ENCODE results near the gene PRR5. TPM values are rescaled to one million over a fixed set of nuclear protein-coding genes. Genes with fewer than 3 reads are reported as not detected.

The PRR5 gene
- total and polyA plus RNA-seq, 7 donors = 7.9 to 35.6 (median 12.7) TPM

DNA sequence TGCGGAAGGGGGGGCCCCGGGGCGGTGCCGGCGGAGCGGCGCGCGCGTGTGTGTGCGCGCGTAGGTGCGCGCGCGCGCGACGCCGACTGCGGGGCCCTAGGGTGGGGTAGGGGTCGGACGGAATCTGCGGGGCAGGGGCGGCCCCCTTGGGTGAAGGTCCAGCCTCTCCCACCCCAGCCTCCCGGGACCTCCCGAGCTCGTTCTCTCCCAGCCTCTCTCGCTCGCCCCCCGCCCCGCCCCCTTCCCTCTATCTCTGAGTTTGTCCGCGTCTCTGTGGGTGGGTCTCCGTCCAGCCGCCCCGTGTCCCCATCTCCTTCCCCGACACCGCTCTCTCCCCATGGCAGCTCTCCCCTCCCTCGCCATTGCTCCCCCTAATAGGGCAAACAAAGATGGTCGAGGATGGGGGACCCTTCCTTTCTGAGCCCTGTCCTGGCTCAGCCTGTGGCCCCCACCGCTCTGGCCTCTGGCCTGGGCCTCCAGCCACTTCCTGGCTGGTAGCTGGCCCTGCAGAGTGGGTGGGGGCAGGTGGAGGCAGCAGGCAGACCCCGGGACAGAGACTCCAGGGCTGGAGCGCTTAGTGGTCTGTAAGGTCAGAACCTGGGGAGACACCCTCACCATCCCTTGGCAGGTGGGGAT is 33.0 kb upstream of the PRR5 start:
- Histone ChIP-seq H3K36me3 (no peaks in the 10 kb centered on the region), H3K9me3 (no peaks in the 10 kb centered on the region), H3K27me3 (peaks cover 0 to 18% (median 4%) of the 10 kb centered on the region in 3 donors), H3K4me1 (peaks cover 0 to 19% (median 14%) of the 10 kb centered on the region in 4 donors), H3K27ac (peak overlapping the region in 3 of 4 donors; percentile 68 to 76 (median 74)), H3K4me3 (peak overlapping the region; percentile 41 to 72 (median 58))
- TF ChIP-seq EP300 (IDR thresholded peaks at IDR 0.05) (no peak), POLR2AphosphoS5 (IDR thresholded peaks at IDR 0.05) (no peak), CTCF (IDR thresholded peaks at IDR 0.05) (no peak), POLR2A (IDR thresholded peaks at IDR 0.05) (no peak)
- intact Hi-C loops (cut with DNase I) = no loop called here
- WGBS, 2 donors = 2 to 3% methylated on average over 45 of the region's 45 CpGs
- DNase-seq = no peak

DNA sequence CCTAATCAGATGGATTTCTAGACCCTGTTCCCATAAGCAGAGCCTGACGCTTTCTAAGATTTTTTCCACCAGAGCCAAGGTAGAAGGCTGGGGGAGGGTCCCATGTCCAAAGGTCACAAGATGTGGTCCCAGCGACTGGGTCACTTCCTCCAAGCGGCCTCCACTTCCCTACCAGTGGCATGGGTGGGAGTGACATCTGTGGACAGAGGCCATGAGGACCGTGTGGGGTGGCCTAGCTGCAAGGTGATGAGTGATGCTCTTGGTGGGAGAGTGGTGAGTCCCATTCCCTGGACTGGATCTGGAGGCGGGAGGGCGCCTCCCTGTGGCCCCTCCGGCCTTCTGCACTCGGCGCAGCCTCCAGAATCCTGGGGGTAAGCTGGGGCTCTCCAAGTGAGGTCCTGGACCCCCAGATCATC is 32.4 kb upstream of the PRR5 start:
- no peaks in the 10 kb centered on the region for H3K9me3 ChIP-seq
- DNase-seq = no peak
- H3K27ac ChIP-seq = no peak overlapping the region
- no peaks in the 10 kb centered on the region for H3K36me3 ChIP-seq
- peak overlapping the region; percentile 41 to 72 (median 58) for H3K4me3 ChIP-seq
- peaks cover 0 to 18% (median 4%) of the 10 kb centered on the region in 3 donors for H3K27me3 ChIP-seq
- intact Hi-C loops (cut with DNase I) = no loop called here
- no peak for TF ChIP-seq POLR2A (IDR thresholded peaks at IDR 0.05)
- no peak for TF ChIP-seq EP300 (IDR thresholded peaks at IDR 0.05)
- H3K4me1 ChIP-seq = peaks cover 0 to 19% (median 11%) of the 10 kb centered on the region in 4 donors
- WGBS, 2 donors = 53 to 60% methylated on average over 9 of the region's 9 CpGs

DNA sequence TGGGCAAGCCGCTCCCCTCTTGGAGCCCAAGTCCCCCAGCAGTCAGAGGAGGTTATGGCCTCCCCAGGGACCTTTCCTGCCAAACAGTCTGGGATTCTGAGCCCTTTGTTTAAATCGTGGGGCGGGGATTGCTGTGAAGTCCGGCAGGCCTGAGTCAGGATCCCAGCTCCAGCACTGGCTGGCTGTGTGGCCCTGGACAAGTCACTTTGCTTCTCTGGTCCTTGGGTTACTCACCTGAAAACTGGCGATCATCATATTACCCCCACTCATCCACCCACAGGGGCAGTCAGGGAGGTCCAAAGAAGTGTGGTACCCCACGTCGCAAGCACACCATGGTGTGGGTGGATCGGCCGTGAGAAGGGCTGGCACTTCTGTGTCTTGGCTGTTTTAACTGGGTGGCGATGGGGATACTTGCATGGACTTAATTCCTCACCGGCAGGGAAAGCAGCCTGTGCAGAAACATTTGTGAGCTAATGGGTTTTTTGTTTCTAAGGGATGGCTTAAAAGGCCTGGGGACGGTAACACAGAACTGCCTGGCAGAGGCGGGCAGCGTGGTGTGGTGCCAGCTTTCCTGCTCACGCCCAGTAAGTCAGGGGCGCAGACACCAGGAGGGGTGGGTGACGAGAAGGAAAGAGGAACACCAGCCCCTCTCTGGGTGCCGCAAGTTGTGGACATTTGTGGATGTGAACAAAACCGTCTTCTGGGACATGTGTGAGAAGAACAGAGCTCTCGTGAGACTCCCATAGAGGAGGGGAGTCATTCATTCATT is 31.6 kb upstream of the PRR5 start:
- intact Hi-C loops (cut with DNase I) = no loop called here
- WGBS, 2 donors = 66 to 73% methylated on average over 20 of the region's 20 CpGs
- no peaks in the 10 kb centered on the region for H3K36me3 ChIP-seq
- peaks cover 0 to 14% (median 4%) of the 10 kb centered on the region in 3 donors for H3K27me3 ChIP-seq
- no peak for TF ChIP-seq CTCF (IDR thresholded peaks at IDR 0.05)
- no peak for TF ChIP-seq POLR2A (IDR thresholded peaks at IDR 0.05)
- no peak for TF ChIP-seq EP300 (IDR thresholded peaks at IDR 0.05)
- TF ChIP-seq POLR2AphosphoS5 (IDR thresholded peaks at IDR 0.05) = no peak
- peaks cover 0 to 19% (median 11%) of the 10 kb centered on the region in 4 donors for H3K4me1 ChIP-seq
- DNase-seq = no peak
- H3K4me3 ChIP-seq = no peak overlapping the region
- no peak overlapping the region for H3K27ac ChIP-seq
- H3K9me3 ChIP-seq = no peaks in the 10 kb centered on the region

GRCh38 chr22:44671742-44672141 is 30.3 kb upstream of the PRR5 start:
- 35 to 66% methylated on average over 5 of the region's 5 CpGs for WGBS, 2 donors
- Histone ChIP-seq H3K27ac (no peak overlapping the region), H3K4me3 (no peak overlapping the region), H3K27me3 (peaks cover 0 to 14% (median 4%) of the 10 kb centered on the region in 3 donors), H3K4me1 (peaks cover 0 to 19% (median 11%) of the 10 kb centered on the region in 4 donors), H3K36me3 (no peaks in the 10 kb centered on the region), H3K9me3 (no peaks in the 10 kb centered on the region)
- no peak for DNase-seq
- TF ChIP-seq POLR2A (IDR thresholded peaks at IDR 0.05) (no peak), CTCF (IDR thresholded peaks at IDR 0.05) (no peak), POLR2AphosphoS5 (IDR thresholded peaks at IDR 0.05) (no peak), EP300 (IDR thresholded peaks at IDR 0.05) (no peak)
- intact Hi-C loops (cut with DNase I) = no loop called here

GRCh38 chr22:44672632-44673031 is 29.4 kb upstream of the PRR5 start:
- Histone ChIP-seq H3K4me1 (peaks cover 0 to 19% (median 11%) of the 10 kb centered on the region in 4 donors), H3K9me3 (no peaks in the 10 kb centered on the region), H3K27me3 (peaks cover 0 to 14% (median 4%) of the 10 kb centered on the region in 3 donors), H3K27ac (no peak overlapping the region), H3K4me3 (no peak overlapping the region), H3K36me3 (no peaks in the 10 kb centered on the region)
- 68 to 92% methylated on average over 8 of the region's 8 CpGs for WGBS, 2 donors
- intact Hi-C loops (cut with DNase I) = no loop called here
- no peak for TF ChIP-seq POLR2AphosphoS5 (IDR thresholded peaks at IDR 0.05)
- TF ChIP-seq EP300 (IDR thresholded peaks at IDR 0.05) = no peak
- TF ChIP-seq CTCF (IDR thresholded peaks at IDR 0.05) = no peak
- no peak for TF ChIP-seq POLR2A (IDR thresholded peaks at IDR 0.05)
- DNase-seq = no peak
